ENCODE data around the gene R3HCC1L.

DNA sequence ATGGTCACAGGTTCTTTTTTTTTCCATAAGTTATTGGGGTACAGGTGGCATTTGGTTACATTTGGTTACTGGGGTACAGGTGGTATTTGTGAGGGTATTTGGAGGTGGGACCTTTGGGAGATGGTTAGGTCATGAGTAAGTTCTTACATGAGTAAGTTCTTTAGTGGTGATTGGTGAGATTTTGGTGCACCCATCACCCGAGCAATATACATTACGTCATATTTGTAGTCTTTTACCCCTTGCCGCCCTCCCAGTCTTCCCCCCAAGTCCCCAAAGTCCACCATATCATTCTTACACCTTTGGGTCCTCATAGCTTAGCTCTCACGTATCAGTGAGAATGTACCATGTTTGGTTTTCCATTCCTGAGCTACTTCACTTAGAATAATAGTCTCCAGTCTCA is 49.2 kb upstream of the R3HCC1L start:
- TF ChIP-seq, protein P1, sequence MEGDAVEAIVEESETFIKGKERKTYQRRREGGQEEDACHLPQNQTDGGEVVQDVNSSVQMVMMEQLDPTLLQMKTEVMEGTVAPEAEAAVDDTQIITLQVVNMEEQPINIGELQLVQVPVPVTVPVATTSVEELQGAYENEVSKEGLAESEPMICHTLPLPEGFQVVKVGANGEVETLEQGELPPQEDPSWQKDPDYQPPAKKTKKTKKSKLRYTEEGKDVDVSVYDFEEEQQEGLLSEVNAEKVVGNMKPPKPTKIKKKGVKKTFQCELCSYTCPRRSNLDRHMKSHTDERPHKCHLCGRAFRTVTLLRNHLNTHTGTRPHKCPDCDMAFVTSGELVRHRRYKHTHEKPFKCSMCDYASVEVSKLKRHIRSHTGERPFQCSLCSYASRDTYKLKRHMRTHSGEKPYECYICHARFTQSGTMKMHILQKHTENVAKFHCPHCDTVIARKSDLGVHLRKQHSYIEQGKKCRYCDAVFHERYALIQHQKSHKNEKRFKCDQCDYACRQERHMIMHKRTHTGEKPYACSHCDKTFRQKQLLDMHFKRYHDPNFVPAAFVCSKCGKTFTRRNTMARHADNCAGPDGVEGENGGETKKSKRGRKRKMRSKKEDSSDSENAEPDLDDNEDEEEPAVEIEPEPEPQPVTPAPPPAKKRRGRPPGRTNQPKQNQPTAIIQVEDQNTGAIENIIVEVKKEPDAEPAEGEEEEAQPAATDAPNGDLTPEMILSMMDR (IDR thresholded peaks at IDR 0.05), result no peak
- TF ChIP-seq POLR2A (IDR thresholded peaks at IDR 0.05), result no peak

All from Peyer's patch (tissue), 4 donors.